H9 (cell line): Measurements from ENCODE around the gene PIK3C2B. TPM values are rescaled to one million over a fixed set of nuclear protein-coding genes. Genes with fewer than 3 reads are reported as not detected.

Experiments
- DNase-seq: peaks from one replicate; pipeline ENCODE4 v3.0.0-alpha.2; 2017
- H2AFZ ChIP-seq: one replicate; pipeline ENCODE4 v1.6.1; 2013; ENCODE audit warnings: mild to moderate bottlenecking, low read length, control low read depth, moderate library complexity
- H2AK5ac ChIP-seq: 2 replicates; pipeline ENCODE4 v1.6.1; 2013; ENCODE audit warnings: low read length, control low read depth, mixed read lengths; ENCODE audit not compliant: insufficient read length
- H2BK120ac ChIP-seq: one replicate; pipeline ENCODE4 v1.6.1; 2013; ENCODE audit warnings: low read depth, mild to moderate bottlenecking, low read length, control low read depth, inconsistent platforms; ENCODE audit not compliant: poor library complexity, severe bottlenecking
- H2BK12ac ChIP-seq: 2 replicates; pipeline ENCODE4 v1.6.1; 2013; ENCODE audit warnings: low read length, control low read depth, mixed read lengths, low read depth; ENCODE audit not compliant: insufficient read length
- H2BK15ac ChIP-seq: 2 replicates; pipeline ENCODE4 v1.6.1; 2013; ENCODE audit warnings: low read depth, low read length, control low read depth
- H2BK20ac ChIP-seq: one replicate; pipeline ENCODE4 v1.6.1; 2013; ENCODE audit warnings: low read depth, mild to moderate bottlenecking, low read length, control low read depth, inconsistent platforms; ENCODE audit not compliant: poor library complexity, severe bottlenecking
- H2BK5ac ChIP-seq: 2 replicates; pipeline ENCODE4 v1.6.1; 2013; ENCODE audit warnings: low read length, control low read depth, mixed read lengths; ENCODE audit not compliant: insufficient read length
- H3K14ac ChIP-seq: 2 replicates; pipeline ENCODE4 v1.6.1; 2013; ENCODE audit warnings: low read length, control low read depth; ENCODE audit not compliant: insufficient read depth
- H3K18ac ChIP-seq: 2 replicates; pipeline ENCODE4 v1.6.1; 2013; ENCODE audit warnings: low read depth, mild to moderate bottlenecking, mixed read lengths, low read length, control low read depth; ENCODE audit not compliant: insufficient read length
- H3K23ac ChIP-seq: 2 replicates; pipeline ENCODE4 v1.6.1; 2013; ENCODE audit warnings: low read length, control low read depth, mixed read lengths, low read depth; ENCODE audit not compliant: insufficient read length
- H3K23me2 ChIP-seq: 2 replicates; pipeline ENCODE4 v1.6.1; 2013; ENCODE audit warnings: low read depth, mild to moderate bottlenecking, mixed read lengths, low read length, control low read depth; ENCODE audit not compliant: insufficient read length, poor library complexity, severe bottlenecking
- H3K27ac ChIP-seq: 2 replicates; pipeline ENCODE4 v1.5.1; 2013; ENCODE audit warnings: low read length, control low read depth, mixed read lengths, low read depth; ENCODE audit not compliant: insufficient read length
- H3K27me3 ChIP-seq: 2 replicates; pipeline ENCODE4 v1.6.1; 2013; ENCODE audit warnings: low read length, control low read depth, inconsistent platforms; ENCODE audit not compliant: insufficient read depth
- H3K4ac ChIP-seq: 2 replicates; pipeline ENCODE4 v1.6.1; 2013; ENCODE audit warnings: low read depth, mild to moderate bottlenecking, control low read depth, inconsistent platforms, low read length, moderate library complexity
- H3K4me1 ChIP-seq: 2 replicates; pipeline ENCODE4 v1.6.1; 2013; ENCODE audit warnings: low read length, control low read depth, inconsistent platforms; ENCODE audit not compliant: insufficient read depth
- H3K4me2 ChIP-seq: 2 replicates; pipeline ENCODE4 v1.6.1; 2013; ENCODE audit warnings: low read length, control low read depth, mixed read lengths; ENCODE audit not compliant: insufficient read length, insufficient read depth
- H3K56ac ChIP-seq: 2 replicates; pipeline ENCODE4 v1.6.1; 2013; ENCODE audit warnings: low read depth, mild to moderate bottlenecking, mixed read lengths, low read length, control low read depth; ENCODE audit not compliant: insufficient read length
- H3K79me1 ChIP-seq: 2 replicates; pipeline ENCODE4 v1.6.1; 2013; ENCODE audit warnings: low read depth, mild to moderate bottlenecking, moderate library complexity, low read length, control low read depth, inconsistent platforms; ENCODE audit not compliant: insufficient read depth, poor library complexity, severe bottlenecking
- H3K79me2 ChIP-seq: 2 replicates; pipeline ENCODE4 v1.6.1; 2013; ENCODE audit warnings: low read length, control low read depth, inconsistent platforms; ENCODE audit not compliant: insufficient read depth
- H3K9ac ChIP-seq: 2 replicates; pipeline ENCODE4 v1.6.1; 2013; ENCODE audit warnings: low read length, control low read depth, mixed read lengths; ENCODE audit not compliant: insufficient read length; ENCODE audit errors: extremely low read depth
- H3K9me3 ChIP-seq: one replicate; pipeline ENCODE4 v1.6.1; 2013; ENCODE audit warnings: low read depth, low read length, inconsistent platforms; ENCODE audit not compliant: control insufficient read depth
- H3T11ph ChIP-seq: one replicate; pipeline ENCODE4 v1.6.1; 2013; ENCODE audit warnings: mild to moderate bottlenecking, low read length, control low read depth, inconsistent platforms
- H4K20me1 ChIP-seq: one replicate; pipeline ENCODE4 v1.6.1; 2013; ENCODE audit not compliant: control insufficient read depth, insufficient read length, insufficient read depth
- H4K5ac ChIP-seq: 2 replicates; pipeline ENCODE4 v1.6.1; 2013; ENCODE audit warnings: low read depth, mild to moderate bottlenecking, mixed read lengths, low read length, control low read depth; ENCODE audit not compliant: insufficient read length
- H4K8ac ChIP-seq: replicated peaks from 2 replicates; pipeline ENCODE4 v1.6.1; 2013; ENCODE audit warnings: low read length, control low read depth, mixed read lengths, low read depth; ENCODE audit not compliant: insufficient read length
- H4K91ac ChIP-seq: 2 replicates; pipeline ENCODE4 v1.6.1; 2013; ENCODE audit warnings: low read depth, mild to moderate bottlenecking, moderate library complexity, mixed read lengths, low read length, control low read depth; ENCODE audit not compliant: insufficient read length
- H3K27ac Mint-ChIP-seq, 3 experiments: 2 replicates in 2 of 3; 3 replicates in 1 of 3; pipeline ENCODE4 v1.8.0; 2020 to 2021; ENCODE audit warnings: mixed read lengths in 3 of 3, mild to moderate bottlenecking in 1 of 3, moderate library complexity in 1 of 3
- H3K27me3 Mint-ChIP-seq: 2 replicates; pipeline ENCODE4 v1.8.0; 2021; ENCODE audit warnings: low read depth, mild to moderate bottlenecking, moderate library complexity, mixed read lengths
- H3K36me3 Mint-ChIP-seq, 3 experiments: 2 replicates in 2 of 3; 3 replicates in 1 of 3; pipeline ENCODE4 v1.8.0; 2020 to 2021; ENCODE audit warnings: low read depth in 3 of 3, mixed read lengths in 3 of 3; ENCODE audit not compliant: insufficient read depth in 1 of 3
- H3K4me1 Mint-ChIP-seq, 2 experiments: 2 replicates each; pipeline ENCODE4 v1.8.0; 2020; ENCODE audit warnings: mixed read lengths in 2 of 2
- H3K4me3 Mint-ChIP-seq, 2 experiments: 2 replicates in 1 of 2; 3 replicates in 1 of 2; pipeline ENCODE4 v1.8.0; 2020 to 2021; ENCODE audit warnings: mild to moderate bottlenecking in 2 of 2, mixed read lengths in 2 of 2, moderate library complexity in 1 of 2
- H3K9me3 Mint-ChIP-seq, 2 experiments: 2 replicates in 1 of 2; 3 replicates in 1 of 2; pipeline ENCODE4 v1.8.0; 2020; ENCODE audit warnings: mild to moderate bottlenecking in 2 of 2, mixed read lengths in 2 of 2, moderate library complexity in 1 of 2
- CTCF ChIP-seq: fragments of 200-600 bp; sonication (generic); conservative IDR thresholded peaks from 3 replicates; pipeline ENCODE4 v1.8.0; 2021; ENCODE audit warnings: antibody characterized with exemption, mild to moderate bottlenecking
- WGBS: extraction: QIAGEN DNeasy Blood & Tissue Kit; methylation state at CpG from one replicate; pipeline ENCODE4 v1.1.7; 2013; ENCODE audit warnings: missing lambda C conversion rate, low lambda C conversion rate, mixed read lengths; ENCODE audit not compliant: insufficient read length; ENCODE audit errors: extremely low coverage; 5-methylcytosine and 5-hydroxymethylcytosine counted together
- total RNA-seq: library from RNA; stranded (reverse); gene quantifications from 2 replicates; pipeline ENCODE4 v1.2.1, GENCODE V29; 2021

The PIK3C2B gene
- total RNA-seq, 1 experiment from 2014 or later = 13.1 TPM

DNA sequence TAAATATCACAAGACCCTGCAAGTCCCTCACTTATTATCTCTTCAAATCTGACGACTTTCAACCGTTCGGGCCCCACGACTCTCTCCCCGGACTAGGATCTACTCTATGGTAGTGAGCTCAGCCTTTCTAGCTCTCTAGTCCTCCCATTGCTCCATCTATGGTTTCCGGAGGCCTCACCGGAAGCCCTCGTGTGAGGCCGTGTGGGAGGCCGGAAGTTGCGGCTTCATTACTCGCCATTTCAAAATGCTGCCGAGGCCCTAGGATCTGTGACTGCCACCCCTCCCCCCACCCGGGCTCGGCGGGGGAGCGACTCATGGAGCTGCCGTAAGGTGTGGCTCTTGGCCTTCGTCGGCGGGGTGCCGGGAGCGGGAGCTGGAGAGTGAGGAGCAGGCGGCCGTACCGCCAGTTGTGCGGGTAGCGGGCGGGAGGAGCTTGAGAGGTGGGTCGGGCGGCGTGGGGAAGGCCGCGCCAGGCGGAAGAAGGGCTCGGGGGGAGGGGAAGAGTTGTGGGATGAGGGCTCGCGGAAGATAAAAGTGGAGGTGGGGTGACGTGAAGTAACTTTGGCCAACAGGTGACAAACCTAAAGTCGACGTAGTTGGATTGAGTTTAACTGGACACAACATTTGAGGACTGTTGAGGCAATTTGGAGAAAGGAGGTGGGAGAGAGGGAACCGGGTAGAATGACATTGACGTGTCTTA lies 21.7 kb upstream of the PIK3C2B start, which contains the start of gene MDM4:
Gene MDM4, plus strand, starts transcription at position 227 of the 700 bp plus-strand sequence. CDS start 9,113 bp downstream, outside the sequence.
- Histone ChIP-seq H3K9ac (peak within 1 kb of the TSS; percentile 97), H3K56ac (no peak within 1 kb of the TSS), H3K27me3 (no peaks in the 10 kb centered on the region), H3K4ac (no peak within 1 kb of the TSS; the same call in 1 of the 2 replicates), H3K18ac (peak within 1 kb of the TSS; percentile 97), H3K4me2 (peak within 1 kb of the TSS; percentile 59), H3K23ac (no peak within 1 kb of the TSS), H2BK20ac (no peak within 1 kb of the TSS), H3K4me1 (no peaks in the 10 kb centered on the region), H3K23me2 (no peaks in the 10 kb centered on the region), H2BK15ac (no peak within 1 kb of the TSS), H2AK5ac (no peak within 1 kb of the TSS), H2AFZ (no peak within 1 kb of the TSS), H3T11ph (peak within 1 kb of the TSS; percentile 89), H4K8ac (no peak within 1 kb of the TSS), H2BK120ac (peak within 1 kb of the TSS; percentile 39), H2BK5ac (peak within 1 kb of the TSS; percentile 94), H4K91ac (no peak within 1 kb of the TSS), H3K27ac (peak within 1 kb of the TSS; percentile 83), H3K9me3 (no peaks in the 10 kb centered on the region), H4K20me1 (no peaks in the 10 kb centered on the region), H3K79me2 (peaks cover 17% of the 10 kb centered on the region; the same call in 1 of the 2 replicates), H2BK12ac (peak within 1 kb of the TSS; percentile 66), H3K79me1 (peaks cover 9% of the 10 kb centered on the region), H3K14ac (peak within 1 kb of the TSS; percentile 98), H4K5ac (peak within 1 kb of the TSS; percentile 96)
- no CpG with 5 or more reads among the region's 43 CpGs for WGBS
- Mint-ChIP-seq H3K27ac (no peak within 1 kb of the TSS), H3K9me3 (peaks cover 0 to 2% of the 10 kb centered on the region in 2 experiments; a peak in 1 of 5 replicates), H3K27me3 (no peaks in the 10 kb centered on the region), H3K4me3 (0 out of 5 replicates have a peak within 1 kb of the TSS, but pooled peaks of 1 of the 2 experiments have one; percentile 14), H3K4me1 (peaks cover 5 to 9% of the 10 kb centered on the region in 2 experiments), H3K36me3 (peaks cover 10 to 20% (median 13%) of the 10 kb centered on the region in 3 experiments)
- TF ChIP-seq CTCF = no peak
- peak; percentile 96 for DNase-seq
